ENCODE measurements around the gene NR1H4.
"Not testable (repeated sequence)": the region's sequence is repeated elsewhere in the genome, so short reads cannot be mapped to it uniquely, and the experiment has no call there.

The NR1H4 gene

DNA sequence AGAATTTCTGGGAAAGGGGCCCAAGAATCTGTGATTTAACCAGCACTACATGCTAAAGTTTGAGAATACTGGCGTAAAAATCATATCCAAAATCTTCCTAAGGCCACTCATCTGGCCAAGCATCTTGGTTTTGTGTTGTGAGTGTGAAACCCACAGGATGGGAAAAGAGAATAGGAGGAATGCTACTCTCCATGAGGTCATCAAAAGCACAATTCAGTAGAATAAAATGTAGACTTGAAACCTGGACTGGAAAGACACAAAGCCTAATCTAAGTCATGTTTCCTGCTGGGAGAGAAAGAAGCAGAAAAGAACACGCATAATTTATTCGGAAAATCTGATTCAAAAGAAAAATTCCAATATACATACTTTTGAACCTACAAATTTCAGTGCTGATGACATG, 42.3 kb downstream of the NR1H4 start:
- no peak for DNase-seq (ENCODE audit: low read depth)

DNA sequence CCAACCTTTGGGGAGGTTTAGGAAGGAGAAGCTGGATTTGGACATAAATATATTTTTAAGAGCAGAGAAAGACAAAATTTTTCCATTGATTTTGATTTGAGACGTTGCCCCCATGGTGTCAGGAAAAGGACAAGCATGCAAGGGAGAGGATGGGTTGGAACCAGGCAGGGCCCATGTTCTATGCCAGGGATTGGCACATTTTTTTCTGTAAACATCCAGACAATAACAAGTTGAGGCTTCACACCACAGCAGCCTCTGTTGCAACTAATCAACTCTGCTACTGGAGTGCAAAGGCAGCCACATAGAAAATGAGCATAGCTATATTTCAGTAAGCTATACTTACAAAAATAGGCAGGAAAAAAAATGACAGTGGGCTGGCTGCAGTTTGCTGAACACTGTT, 44.7 kb downstream of the NR1H4 start:
- DNase-seq (ENCODE audit: low read depth): no peak

DNA sequence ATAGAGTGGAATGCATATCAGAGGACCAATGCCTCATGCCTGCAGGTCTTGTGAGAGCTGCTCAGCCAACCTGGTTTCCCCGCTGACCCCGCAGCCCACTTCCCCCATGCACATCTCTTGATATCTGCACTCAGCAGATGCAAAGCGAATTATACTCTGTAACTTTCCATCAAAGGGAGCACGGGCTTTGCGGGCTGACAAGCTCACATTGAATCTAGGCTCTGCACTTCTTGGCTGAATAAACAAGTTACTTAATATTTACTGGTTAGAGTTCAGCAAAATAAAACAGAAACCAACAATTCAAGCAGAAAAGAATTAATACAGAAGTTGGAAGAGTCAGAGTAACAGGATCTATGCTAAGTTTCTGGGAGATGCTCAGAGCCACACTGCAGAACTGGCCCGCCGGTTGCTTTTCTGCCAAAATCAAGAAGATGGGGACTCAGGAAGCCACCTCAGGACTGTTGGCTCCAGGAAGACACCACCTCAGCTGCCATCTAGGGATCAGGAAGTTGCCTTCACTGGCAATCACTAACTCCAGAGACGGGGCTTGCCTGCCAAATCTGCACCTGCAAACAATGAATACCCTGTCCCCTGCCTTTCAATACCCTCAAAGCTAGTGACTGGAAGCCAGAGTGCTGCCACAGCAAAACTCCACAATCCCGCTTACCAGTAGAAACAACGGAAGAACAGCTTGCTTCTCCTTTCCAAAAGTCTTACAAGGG, 46.5 kb downstream of the NR1H4 start:
- no peak for DNase-seq (ENCODE audit: low read depth)

DNA sequence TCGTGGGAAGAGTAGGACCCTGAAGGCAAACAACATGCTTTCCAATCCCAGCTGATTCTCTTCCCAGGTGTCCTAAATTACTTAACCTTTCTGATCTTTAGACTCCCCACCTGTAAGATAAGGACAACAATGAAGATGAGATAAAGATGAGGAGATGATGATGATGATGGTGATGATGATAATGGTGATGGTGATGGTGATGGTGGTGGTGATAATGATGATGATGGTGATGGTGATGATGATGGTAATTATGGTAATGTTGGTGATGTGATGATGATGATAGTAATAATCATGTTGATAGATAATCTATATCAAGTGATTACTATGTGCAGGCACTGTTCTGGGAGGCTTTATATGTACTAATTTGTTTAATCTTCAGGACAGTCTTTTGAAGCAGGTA, 48.3 kb downstream of the NR1H4 start:
- DNase-seq (ENCODE audit: low read depth): no peak

DNA sequence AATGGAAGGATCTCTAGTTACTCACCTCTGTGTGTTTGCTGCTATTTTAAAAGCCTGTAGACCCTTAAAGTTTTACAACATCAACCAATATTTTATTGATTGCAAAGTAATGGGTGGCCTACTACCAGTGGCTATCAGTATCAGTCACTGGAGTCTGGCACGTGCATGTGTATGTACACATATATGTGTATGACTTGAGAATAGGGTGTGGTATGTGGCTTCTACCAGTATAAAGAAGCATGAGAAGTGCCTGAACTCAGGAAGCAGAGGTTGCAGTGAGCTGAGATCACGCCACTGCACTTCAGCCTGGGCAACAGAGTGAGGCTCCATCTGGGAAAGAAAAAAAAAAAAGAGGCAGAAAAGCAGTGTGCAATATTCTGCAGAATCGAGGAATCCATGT, 54.4 kb downstream of the NR1H4 start:
- DNase-seq (ENCODE audit: low read depth): no peak

DNA sequence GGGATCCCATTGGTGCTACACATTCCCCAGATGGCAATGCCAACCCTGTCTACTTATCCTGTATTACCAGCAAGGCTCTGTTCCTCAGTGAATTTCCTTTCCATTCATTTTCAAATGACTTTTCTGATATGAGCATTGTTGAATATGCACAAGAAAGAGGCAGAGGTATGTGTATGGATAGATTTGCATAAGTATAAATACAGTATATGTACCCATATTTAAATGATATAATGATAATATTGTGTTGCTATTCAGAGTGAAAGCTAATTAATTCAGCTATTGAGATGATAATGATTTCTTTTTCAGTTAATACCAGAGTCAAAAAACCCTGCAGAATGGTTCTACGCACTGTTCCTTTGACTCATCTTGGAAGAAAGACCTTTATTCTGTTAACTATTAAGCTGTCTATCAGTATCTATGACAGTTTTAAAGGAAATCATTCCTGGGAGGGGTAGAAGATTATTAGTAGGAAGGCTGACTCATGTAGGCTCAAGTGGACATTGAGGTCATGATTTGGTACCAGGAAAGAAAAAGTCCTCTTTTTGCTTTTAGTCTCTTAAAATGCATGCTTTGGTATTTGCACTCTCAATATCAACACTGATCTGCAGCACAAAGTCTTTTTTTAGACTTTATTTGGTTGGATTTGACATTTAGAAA, 54.9 kb downstream of the NR1H4 start:
- no peak for DNase-seq (ENCODE audit: low read depth)

DNA sequence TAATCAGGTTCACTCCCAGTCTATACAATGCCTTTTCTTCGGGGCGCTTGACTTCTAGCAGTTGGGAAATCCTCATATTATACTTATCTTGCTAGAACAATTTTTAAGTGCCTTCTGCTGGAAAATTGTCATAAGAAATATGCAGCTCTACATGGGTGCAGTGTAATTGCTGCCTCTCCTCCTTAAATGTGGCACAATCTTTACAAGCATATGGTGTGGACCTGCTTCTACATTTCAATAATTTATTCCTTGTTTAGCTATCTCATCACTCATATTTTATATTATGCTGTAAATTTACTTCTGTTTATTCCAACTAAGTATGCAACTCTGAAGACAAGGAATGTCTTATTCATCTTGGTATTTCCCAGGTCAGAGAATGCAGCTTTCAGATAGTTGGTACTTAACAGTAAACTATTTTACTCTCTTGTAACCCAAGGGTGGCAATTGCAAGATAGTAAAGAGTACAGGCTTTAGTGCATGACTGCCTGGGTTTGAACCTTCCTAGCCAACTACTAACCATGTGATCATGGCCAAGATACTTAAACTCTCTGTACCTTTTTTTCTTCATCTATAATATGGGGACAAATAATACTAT, 56.2 kb downstream of the NR1H4 start:
- DNase-seq (ENCODE audit: low read depth): no peak

DNA sequence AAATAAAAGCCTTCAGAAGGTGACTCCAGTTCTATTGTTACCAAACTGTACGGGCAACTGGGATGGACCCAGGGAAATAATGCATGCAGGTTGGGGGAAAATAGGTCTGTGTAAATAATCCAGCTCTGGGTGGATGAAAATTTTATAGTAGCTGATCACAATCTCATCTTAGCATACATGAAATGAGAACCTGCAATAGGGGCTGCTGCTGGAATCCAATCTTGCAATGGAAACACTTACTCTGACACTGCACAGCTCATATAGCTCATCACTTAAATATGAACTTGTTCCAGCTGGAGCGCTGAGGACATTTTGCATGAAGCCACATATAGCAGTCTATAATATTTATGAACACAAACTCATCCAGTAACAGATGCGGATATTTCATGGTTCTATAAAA, 59.7 kb downstream of the NR1H4 start:
- DNase-seq (ENCODE audit: low read depth): no peak

DNA sequence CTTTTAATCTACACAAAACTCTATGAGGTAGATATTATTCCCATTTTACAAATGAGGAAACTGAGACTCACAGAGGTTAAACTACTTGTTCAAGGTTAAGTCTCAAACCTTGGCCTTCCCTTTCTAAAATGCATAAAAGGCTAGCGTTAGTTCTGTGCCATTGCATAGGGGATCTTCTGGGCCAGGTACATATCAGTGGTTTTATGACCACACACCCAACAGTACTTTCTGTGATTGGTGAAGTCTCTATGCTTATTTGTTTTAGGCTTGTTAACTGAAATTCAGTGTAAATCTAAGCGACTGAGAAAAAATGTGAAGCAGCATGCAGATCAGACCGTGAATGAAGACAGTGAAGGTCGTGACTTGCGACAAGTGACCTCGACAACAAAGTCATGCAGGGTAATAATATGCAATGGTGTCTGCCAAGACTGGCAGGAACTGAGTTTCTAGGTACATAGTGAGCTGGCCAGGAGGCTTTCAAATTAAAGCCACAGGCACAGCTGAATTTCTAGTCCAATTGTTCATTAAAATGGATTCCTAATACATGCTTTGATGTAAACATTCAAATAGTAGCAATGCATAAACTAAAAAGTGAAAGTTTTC, 61.1 kb downstream of the NR1H4 start:
- DNase-seq (ENCODE audit: low read depth): no peak

DNA sequence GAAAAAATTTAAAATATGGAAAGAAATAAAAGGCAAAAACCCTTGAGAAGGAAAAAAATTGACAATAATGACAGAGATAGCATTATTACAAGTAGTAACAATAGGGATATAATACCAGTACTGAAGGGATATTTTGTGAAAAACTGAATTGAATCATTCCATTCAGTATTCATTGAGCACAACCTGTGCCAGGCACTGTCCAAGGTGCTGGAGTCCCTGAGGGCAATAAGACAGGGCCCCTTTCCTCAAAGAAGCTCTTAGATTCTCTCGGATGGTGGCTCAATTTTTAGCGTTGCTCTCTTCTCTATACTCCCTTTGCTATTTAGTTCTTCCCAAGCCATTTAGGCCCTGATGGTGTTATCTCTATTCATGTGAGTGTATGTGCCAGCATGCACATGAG, 65.5 kb downstream of the NR1H4 start:
- DNase-seq (ENCODE audit: low read depth): no peak

DNA sequence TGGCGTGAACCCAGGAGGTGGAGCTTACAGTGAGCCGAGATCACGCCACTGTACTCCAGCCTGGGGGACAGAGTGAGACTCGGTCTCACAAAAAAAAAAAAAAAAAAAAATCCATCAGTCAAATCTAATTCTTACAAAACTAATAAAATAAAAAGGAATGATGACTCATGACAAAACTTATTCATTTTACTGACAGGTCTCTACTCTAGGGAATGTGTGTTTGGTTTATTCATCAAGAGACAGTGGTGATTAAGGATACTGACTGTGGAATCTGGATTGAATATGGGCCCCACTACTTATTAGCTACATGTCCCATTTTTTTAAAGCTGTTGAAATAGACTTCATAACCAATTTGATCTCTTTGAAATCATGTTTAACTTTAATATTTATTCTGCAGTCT, 70.5 kb downstream of the NR1H4 start:
- no peak for DNase-seq (ENCODE audit: low read depth)

DNA sequence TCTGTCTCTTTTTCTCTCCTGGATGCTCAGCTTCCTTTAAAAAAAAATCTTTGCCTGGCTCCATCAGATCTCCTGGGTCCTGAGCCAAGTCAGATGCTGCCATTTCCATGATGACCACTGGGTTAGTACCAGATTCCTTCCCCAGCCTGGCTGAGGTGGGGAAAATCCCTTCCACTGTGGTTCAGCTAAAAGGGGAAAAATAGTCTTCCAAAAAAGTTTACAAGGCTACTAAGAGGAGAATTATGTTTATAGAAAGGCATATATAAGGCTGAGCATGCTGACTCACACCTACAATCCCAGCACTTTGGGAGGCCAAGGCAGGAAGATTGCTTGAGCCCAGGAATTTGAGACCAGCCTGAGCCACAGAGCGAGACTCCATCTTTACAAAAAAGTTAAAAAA, 71.4 kb downstream of the NR1H4 start:
- DNase-seq (ENCODE audit: low read depth): no peak

DNA sequence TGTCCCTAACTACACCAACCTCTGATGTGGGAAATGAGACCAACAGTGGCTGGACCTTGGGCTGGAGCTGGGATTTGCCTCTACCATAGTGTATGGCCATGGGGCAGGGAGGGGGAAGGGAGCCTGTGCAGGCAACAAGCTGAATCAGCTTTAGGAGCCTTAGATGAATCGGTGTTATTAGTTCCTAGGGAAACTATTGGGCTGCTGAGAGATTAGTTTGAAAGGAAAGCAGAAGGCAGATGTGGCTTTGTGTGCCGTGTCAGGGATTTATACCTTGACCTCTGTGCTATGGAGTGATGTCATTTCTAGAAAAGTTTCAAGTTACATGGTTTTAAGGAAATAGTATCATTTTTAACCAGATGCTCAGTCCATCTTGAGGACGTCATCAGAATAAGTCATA, 80.3 kb downstream of the NR1H4 start:
- DNase-seq (ENCODE audit: low read depth): no peak

DNA sequence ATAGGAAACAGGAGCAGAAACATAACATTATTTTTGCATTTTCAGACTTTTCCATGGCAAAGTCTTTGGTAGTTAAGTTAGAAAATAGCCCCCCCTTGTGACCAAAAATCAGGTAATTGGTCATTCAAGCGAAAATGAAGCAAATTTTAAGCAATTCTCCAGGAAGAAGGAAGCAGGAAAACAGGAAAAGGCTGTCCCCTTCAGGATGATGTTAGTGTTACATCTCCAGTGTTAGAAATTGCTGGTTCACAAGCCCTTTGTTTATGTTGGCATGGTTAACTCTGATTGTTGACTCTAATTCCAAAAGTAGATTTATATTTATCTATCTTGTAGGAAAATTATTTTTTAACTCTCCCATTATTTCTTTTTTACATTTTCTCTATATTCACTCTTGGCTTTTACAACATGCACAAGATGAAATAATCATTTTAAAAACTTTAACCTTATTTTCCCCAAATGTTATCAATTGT, 81.0 kb downstream of the NR1H4 start:
- peak; percentile 64 for DNase-seq (ENCODE audit: low read depth)

DNA sequence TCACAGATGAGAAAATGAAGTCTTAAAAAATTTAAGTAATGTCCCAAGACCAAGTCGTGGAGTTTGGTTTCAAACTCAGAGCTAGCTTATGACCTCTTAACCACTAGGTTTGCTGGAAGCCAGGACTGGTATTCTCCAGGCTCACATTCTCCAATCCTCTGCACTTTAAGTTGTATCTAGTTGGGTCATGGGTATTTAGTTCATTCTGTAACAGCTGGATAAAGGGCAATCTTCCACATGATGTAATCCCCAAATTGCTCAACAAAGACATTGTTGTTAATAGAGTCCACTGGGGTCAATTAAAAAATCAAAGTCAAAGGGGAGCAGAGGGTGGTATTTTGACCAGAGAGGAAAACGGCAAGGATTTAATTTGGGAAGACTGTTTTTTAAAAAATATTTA, 82.1 kb downstream of the NR1H4 start:
- DNase-seq (ENCODE audit: low read depth): no peak

DNA sequence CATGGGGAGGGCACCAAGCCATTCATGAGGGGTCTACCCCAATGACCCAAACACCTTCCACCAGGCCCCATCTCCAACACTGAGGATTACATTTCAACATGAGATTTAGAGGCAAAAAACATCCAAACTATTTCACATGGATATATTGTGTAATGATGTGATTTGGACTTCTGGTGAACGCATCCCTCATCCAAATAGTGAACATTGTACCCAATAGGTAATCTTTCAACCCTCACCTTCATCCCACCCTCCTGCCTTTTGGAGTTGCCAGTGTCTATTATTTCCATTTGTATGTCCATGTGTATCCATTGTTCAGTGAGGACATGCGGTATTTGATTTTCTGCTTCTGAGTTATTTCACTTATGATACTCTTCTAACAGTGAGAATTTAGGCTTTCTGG, 83.7 kb downstream of the NR1H4 start:
- no peak for DNase-seq (ENCODE audit: low read depth)

DNA sequence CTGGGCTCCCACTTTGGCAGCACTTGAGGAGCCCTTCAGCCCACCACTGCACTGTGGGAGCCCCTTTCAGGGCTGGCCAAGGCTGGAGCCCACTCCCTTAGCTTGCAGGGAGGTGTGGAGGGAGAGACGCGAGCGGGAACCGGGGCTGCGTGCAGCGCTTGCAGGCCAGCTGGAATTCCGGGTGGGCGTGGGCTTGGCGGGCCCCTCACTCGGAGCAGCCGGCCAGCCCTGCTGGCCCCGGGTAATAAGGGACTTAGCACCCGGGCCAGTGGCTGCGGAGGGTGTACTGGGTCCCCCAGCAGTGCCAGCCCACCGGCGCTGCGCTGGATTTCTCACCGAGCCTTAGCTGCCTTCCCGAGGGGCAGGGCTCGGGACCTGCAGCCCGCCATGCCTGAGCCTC, 85.6 kb downstream of the NR1H4 start:
- not testable (repeated sequence) for DNase-seq (ENCODE audit: low read depth)

DNA sequence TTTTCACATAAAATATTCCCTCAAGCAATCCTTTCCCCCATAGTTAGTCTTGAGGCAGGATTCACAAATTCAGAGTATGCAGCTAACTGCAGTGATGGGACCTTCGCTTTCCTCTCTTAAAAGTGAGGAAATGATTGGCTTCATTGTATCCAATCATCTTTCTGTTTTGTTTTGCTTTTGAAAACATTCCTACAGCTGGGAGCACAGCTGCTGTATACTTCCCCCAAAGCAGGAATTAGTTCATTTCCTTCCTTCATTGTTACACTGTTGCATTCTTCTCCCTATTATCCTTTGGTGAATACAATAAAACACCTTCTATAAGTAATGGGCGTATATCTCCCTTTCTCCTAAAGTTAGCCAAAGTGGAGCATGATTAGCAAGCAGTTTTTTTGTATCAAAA, 90.4 kb downstream of the NR1H4 start:
- no peak for DNase-seq (ENCODE audit: low read depth)

DNA sequence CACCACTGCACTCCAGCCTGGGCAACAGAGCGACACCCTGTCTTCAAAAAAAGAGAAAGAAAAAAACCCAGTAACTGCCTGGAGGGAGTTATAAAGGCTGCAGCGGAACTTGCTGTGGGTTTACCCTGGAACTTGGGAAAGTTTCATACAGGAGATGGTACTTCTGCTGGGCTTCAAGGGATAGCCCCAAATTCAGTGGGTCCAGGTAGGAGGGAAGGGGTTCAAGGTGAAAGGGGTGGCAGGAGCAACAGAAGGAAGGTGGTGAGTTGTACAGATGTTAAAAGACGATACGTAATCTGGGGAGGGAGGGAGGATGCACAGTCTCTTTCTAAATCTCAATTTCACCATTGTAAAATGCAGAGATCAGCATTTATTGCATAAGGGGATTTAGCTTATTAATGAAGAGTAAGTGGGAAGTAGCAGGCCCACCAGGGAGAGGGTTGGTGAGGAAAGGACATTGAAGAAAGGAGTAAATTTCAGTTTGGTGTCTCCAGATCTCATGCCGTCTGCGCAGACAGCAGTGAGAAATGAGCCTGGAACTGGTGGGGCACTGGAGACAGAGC, 91.3 kb downstream of the NR1H4 start:
- no peak for DNase-seq (ENCODE audit: low read depth)

DNA sequence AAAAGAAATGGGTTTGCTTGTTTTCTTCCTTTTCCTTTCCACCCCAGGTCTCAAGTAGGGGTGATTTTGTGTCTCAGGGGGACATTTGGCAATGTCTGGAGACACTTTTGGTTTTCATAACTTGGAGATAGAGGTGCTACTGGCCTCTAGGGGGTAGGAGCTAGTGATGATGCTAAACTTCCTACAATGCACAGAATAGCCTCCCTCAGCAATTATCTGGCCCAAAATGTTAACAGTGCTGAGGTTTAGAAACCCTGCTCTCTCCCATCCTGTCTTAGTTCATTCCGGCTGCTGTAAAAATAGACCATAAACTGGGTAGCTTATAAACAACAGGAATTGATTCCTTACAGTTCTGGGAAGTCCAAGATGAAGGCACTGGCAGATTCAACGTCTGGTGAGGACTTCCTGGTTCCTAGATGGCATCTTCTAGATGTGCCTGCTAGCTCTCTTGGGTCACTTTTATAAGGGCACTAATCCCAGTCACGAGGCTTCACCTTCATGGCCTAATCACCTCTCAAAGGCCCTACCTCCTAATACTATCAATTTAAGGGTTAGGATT, 92.4 kb downstream of the NR1H4 start:
- DNase-seq (ENCODE audit: low read depth): no peak

DNA sequence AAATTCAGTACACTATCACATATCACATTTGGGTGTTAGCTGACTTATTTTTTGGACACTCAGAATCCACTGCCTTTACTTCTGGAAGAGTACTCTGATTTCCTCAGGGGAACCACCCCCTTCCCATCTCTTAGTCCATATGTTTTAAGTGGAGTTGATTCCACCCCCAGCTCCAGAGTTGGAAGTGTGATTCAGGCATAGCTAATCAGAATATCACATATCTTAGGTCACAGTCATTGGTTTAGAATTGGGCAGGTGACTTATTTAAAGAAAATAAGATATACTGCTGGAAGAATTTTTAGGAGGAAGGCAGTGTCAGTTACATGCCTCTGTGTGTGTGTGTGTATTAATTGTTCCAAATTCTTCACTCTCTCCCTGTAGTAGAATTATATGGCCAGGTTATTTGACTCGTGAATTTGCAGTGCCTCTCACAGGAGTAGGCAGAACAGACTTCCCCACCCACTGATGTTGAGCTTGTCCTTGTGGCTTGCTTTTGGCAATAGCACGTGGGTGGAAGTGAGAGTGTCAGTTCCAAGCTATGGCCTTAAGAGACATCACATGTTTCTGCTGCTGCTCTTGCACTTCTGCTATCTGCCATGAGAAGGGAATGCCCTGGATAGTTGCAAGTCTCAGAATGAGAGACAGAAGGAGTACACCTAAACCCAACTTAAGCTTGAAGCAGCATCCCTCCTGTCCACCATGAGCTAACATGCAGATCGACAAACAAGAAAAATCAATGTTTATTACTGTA, 93.4 kb downstream of the NR1H4 start:
- DNase-seq (ENCODE audit: low read depth): no peak

DNA sequence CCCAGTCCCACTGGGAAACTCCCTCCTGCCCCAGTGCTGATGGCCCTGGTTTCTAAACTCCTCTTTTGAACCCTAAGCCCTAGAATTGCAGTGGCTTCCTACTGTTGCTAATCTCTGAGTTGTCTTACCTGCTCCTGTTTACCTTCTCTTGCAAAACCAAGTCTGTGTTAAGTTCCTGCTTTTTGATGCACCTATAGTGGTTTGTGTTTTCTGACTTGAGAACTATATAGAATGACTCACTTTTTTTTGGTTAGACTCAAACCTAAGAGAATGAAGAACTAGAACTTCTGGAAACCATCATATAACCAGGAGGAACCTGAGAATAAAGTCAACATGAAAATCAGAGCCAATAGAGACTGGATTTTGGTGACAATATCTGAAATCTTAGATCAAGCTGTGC, 94.3 kb downstream of the NR1H4 start:
- DNase-seq (ENCODE audit: low read depth): no peak

Data from non-pigmented ciliary epithelial cell (primary cell).